CD4-positive, alpha-beta memory T cell (primary cell): Measurements from ENCODE around the gene ITGB1BP1. TPM values are rescaled to one million over a fixed set of nuclear protein-coding genes. Genes with fewer than 3 reads are reported as not detected.
"Not testable (repeated sequence)": the region's sequence is repeated elsewhere in the genome, so short reads cannot be mapped to it uniquely, and the experiment has no call there.

Experiments used
- CTCF ChIA-PET: fragments of 350-600 bp; sonication (Branson Sonifier 250); formaldehyde crosslinking; loops from one replicate; lab custom pipeline; 2021; ENCODE audit warnings: inconsistent platforms; ENCODE audit not compliant: partially characterized antibody; lab: Charles Lee
- POLR2A ChIA-PET: fragments of 350-600 bp; sonication (Branson Sonifier 250); formaldehyde crosslinking; loops from one replicate; lab custom pipeline; 2021; ENCODE audit not compliant: partially characterized antibody; lab: Charles Lee
- DNase-seq, 5 donors: peaks; one replicate each; pipeline versions ENCODE4 v3.0.0 to v3.0.0-alpha.2; 2020 to 2022; ENCODE audit warnings: mixed read lengths in 1 of 5
- H3K27ac ChIP-seq: one replicate; pipeline ENCODE4 v1.7.0; 2013; ENCODE audit warnings: low read depth, low read length
- H3K27me3 ChIP-seq: 2 replicates; pipeline ENCODE4 v1.7.0; 2013; ENCODE audit warnings: mild to moderate bottlenecking, low read length, moderate library complexity; ENCODE audit not compliant: insufficient read depth
- H3K36me3 ChIP-seq: 2 replicates; pipeline ENCODE4 v1.7.0; 2013; ENCODE audit warnings: mild to moderate bottlenecking, low read length, moderate library complexity; ENCODE audit not compliant: insufficient read depth
- H3K4me1 ChIP-seq: 2 replicates; pipeline ENCODE4 v1.7.0; 2013; ENCODE audit warnings: mild to moderate bottlenecking, low read length, moderate library complexity; ENCODE audit not compliant: insufficient read depth
- H3K4me3 ChIP-seq, 2 donors: one replicate each; pipeline ENCODE4 v1.7.0; 2013; ENCODE audit warnings: low read length in 2 of 2, mild to moderate bottlenecking in 1 of 2
- H3K9me3 ChIP-seq, 2 donors: one replicate each; pipeline ENCODE4 v1.7.0; 2013; ENCODE audit warnings: low read length in 2 of 2, control low read depth in 1 of 2; ENCODE audit not compliant: control insufficient read depth in 1 of 2
- H3K27ac Mint-ChIP-seq, 7 donors: one replicate each; pipeline ENCODE4 v1.8.0; 2020 to 2021; ENCODE audit warnings: mixed read lengths in 7 of 7, mild to moderate bottlenecking in 6 of 7, inconsistent platforms in 3 of 7, moderate library complexity in 3 of 7
- H3K27me3 Mint-ChIP-seq, 2 donors: one replicate each; pipeline ENCODE4 v1.8.0; 2020 to 2021; ENCODE audit warnings: mixed read lengths in 2 of 2
- H3K36me3 Mint-ChIP-seq, 2 donors: one replicate each; pipeline ENCODE4 v1.8.0; 2020 to 2021; ENCODE audit warnings: mixed read lengths in 2 of 2, inconsistent platforms in 1 of 2, mild to moderate bottlenecking in 1 of 2
- H3K4me1 Mint-ChIP-seq, 4 donors: one replicate each; pipeline ENCODE4 v1.8.0; 2020 to 2021; ENCODE audit warnings: mixed read lengths in 4 of 4, mild to moderate bottlenecking in 1 of 4
- H3K4me3 Mint-ChIP-seq, 8 donors: one replicate each; pipeline ENCODE4 v1.8.0; 2020 to 2021; ENCODE audit warnings: mixed read lengths in 8 of 8, mild to moderate bottlenecking in 7 of 8, moderate library complexity in 6 of 8, inconsistent platforms in 3 of 8
- H3K9me3 Mint-ChIP-seq, 8 donors: one replicate each; pipeline ENCODE4 v1.8.0; 2020 to 2021; ENCODE audit warnings: mixed read lengths in 8 of 8, mild to moderate bottlenecking in 5 of 8, inconsistent platforms in 3 of 8, moderate library complexity in 1 of 8
- intact Hi-C: fragments of 100-400 bp; cut with micrococcal nuclease; formaldehyde crosslinking; loops from one replicate; pipeline ENCODE4 v1.15.1; 2023
- polyA plus RNA-seq, 2 donors: library from polyadenylated mRNA; unstranded; fragments of 300-500 nt; fragmentation: Illumina TruSeq; gene quantifications; one replicate each; pipeline ENCODE4 v1.2.3, GENCODE V29; 2021
- total RNA-seq, 2 experiments: library from RNA; stranded (reverse); gene quantifications; one replicate each; pipeline ENCODE4 v1.2.3, GENCODE V29; 2021

ITGB1BP1 gene
- total and polyA plus RNA-seq, 4 experiments from 2014 or later, result 55.1 to 161 (median 90.0) TPM

GRCh38 chr2:9401059-9401547 is 22.2 kb downstream of the ITGB1BP1 start:
- intact Hi-C loops, result no loop called here
- Mint-ChIP-seq H3K27ac (peak overlapping the region in 4 of 7 donors; percentile 18 to 85 (median 33)), H3K36me3 (peaks cover 2 to 6% of the 10 kb centered on the region in 2 donors), H3K4me3 (no peak overlapping the region), H3K4me1 (peaks cover 3 to 11% (median 7%) of the 10 kb centered on the region in 4 donors), H3K9me3 (no peaks in the 10 kb centered on the region), H3K27me3 (no peaks in the 10 kb centered on the region)
- no peak for DNase-seq
- H3K4me1 ChIP-seq, result no peaks in the 10 kb centered on the region
- H3K27me3 ChIP-seq, result no peaks in the 10 kb centered on the region
- H3K9me3 ChIP-seq, result no peaks in the 10 kb centered on the region
- H3K27ac ChIP-seq, result no peak overlapping the region
- POLR2A ChIA-PET, result no interaction called here
- no peak overlapping the region for H3K4me3 ChIP-seq
- H3K36me3 ChIP-seq, result no peaks in the 10 kb centered on the region
- CTCF ChIA-PET, result no interaction called here

DNA sequence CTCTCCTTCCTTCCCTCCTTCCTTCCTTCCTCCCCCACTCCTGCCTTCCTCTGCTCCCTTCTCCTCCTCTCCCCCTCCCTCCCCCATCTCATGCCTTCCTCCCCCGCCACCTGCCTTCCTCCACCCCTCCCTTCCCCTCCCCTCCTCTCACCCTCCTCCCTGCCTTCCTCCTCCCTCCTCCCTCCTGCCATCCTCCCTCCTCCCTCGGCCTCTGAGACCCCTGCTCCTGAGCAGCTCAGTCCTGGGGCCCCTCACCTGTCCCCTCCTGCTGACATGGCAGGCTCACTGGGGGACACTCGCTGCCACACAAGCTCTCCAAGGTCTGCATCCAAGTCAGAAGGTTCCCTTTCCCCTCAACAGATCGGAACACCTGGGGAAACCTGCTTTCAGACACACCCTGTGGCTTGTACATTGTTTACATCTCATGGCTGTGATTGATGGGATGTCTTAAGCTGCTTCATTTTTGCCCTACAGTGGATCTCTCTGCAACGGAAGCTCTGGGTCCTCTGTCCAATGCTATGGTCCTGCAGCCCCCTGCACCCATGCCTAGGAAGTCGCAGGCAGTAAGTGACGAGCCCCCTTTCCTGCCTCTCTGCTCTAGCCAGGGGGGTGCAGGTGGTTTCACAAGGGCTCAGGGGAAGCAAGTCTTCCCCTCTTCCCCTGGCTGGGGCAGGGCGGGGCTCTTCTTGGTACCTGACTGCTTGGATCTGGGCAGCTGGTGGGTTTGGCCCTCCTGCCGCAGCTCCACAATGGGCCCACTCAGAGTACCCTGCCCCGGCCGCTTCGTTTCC is 22.9 kb downstream of the ITGB1BP1 start:
- ChIA-PET CTCF (no interaction called here), POLR2A (no interaction called here)
- H3K4me1 Mint-ChIP-seq, result peaks cover 3 to 11% (median 7%) of the 10 kb centered on the region in 4 donors
- peak overlapping the region in 2 of 7 donors; percentile 29 to 79 for H3K27ac Mint-ChIP-seq
- no peaks in the 10 kb centered on the region for H3K27me3 Mint-ChIP-seq
- intact Hi-C loops, result no loop called here
- no peaks in the 10 kb centered on the region for H3K36me3 ChIP-seq
- H3K36me3 Mint-ChIP-seq, result peaks cover 2 to 6% of the 10 kb centered on the region in 2 donors
- H3K9me3 Mint-ChIP-seq, result no peaks in the 10 kb centered on the region
- no peak overlapping the region for H3K4me3 ChIP-seq
- H3K27ac ChIP-seq, result no peak overlapping the region
- H3K4me1 ChIP-seq, result no peaks in the 10 kb centered on the region
- H3K4me3 Mint-ChIP-seq, result no peak overlapping the region
- no peaks in the 10 kb centered on the region for H3K9me3 ChIP-seq
- H3K27me3 ChIP-seq, result no peaks in the 10 kb centered on the region
- no peak for DNase-seq

DNA sequence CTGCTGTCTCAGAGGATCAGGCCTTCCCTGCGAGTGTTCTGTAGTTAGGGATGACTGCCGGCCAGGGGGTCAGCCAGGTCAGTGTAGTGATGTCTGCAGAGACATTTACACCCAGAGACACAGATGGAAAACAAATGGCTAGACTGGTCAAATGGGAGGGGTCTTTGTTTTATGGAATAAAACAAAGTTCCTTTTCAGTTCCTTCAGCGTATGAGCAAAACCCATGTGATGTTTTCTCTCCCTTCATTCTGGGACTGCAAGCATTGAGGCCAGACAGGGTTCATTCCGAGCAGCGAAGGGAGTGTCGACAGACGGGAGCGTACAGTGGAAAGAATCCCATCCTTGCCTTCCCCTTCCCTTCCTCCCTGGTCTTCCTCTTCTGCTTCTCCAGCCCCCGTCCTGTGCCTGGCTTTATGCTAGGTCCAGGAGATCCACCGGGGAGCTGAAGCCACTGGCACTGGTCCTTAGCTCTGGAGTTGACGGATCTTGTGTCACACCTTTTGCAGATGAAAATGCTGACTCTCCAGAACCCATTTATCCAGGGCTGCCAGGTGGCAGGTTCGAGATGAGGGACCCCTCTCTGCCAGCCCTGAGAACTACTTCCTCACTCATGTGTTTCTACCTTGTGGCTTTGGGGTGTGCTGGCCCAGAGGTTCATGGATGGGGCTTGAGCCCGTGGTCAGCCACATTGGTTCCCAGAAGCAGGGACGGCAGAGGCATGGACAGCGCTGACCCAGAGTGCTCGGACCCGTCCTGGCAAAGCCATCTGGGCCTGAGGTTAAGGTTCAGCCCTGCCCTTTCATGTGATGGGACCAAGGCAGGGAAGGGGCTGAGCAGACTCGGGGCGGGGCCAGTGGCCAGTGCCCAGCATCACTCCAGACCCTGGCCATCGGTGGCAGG is 24.2 kb downstream of the ITGB1BP1 start:
- Mint-ChIP-seq H3K4me1 (peaks cover 3 to 11% (median 7%) of the 10 kb centered on the region in 4 donors), H3K36me3 (peaks cover 0 to 6% of the 10 kb centered on the region in 2 donors), H3K9me3 (no peaks in the 10 kb centered on the region), H3K27ac (peak overlapping the region in 1 of 7 donors; percentile 12), H3K27me3 (no peaks in the 10 kb centered on the region), H3K4me3 (no peak overlapping the region)
- intact Hi-C loops, result no loop called here
- DNase-seq, result no peak
- H3K36me3 ChIP-seq, result no peaks in the 10 kb centered on the region
- ChIA-PET CTCF (no interaction called here), POLR2A (no interaction called here)
- H3K27me3 ChIP-seq, result no peaks in the 10 kb centered on the region
- no peaks in the 10 kb centered on the region for H3K9me3 ChIP-seq
- H3K27ac ChIP-seq, result no peak overlapping the region
- H3K4me1 ChIP-seq, result no peaks in the 10 kb centered on the region
- H3K4me3 ChIP-seq, result no peak overlapping the region

DNA sequence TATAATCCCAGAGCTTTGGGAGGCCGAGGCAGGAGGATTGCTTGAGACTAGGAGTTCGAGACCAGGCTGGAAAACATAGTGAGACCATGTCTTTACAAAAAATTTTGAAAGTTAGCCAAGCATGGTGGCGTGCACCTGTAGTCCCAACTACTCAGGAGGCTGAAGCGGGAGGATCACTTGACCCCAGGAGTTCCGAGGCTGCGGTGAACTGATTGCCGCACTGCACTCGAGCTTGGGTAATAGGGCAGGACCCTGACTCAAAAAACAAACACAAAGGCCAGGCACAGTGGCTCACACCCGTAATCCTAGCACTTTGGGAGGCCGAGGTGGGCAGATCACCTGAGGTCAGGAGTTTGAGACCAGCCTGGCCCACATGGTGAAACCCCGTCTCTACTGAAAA is 25.1 kb downstream of the ITGB1BP1 start:
- H3K9me3 ChIP-seq, H3K4me3 Mint-ChIP-seq, H3K36me3 Mint-ChIP-seq, CTCF ChIA-PET, intact Hi-C loops, DNase-seq, H3K4me3 ChIP-seq, H3K27me3 ChIP-seq, H3K9me3 Mint-ChIP-seq, H3K4me1 ChIP-seq, H3K27ac Mint-ChIP-seq, H3K27ac ChIP-seq, H3K27me3 Mint-ChIP-seq, POLR2A ChIA-PET, H3K36me3 ChIP-seq: not testable (repeated sequence)
- H3K4me1 Mint-ChIP-seq, result peaks cover 3 to 11% (median 7%) of the 10 kb centered on the region in 4 donors

- Histone ChIP-seq H3K36me3 (no peaks in the 10 kb centered on the region), H3K4me3 (no peak overlapping the region), H3K27me3 (no peaks in the 10 kb centered on the region), H3K4me1 (no peaks in the 10 kb centered on the region), H3K27ac (no peak overlapping the region), H3K9me3 (no peaks in the 10 kb centered on the region)
- intact Hi-C loops, result no loop called here
- H3K36me3 Mint-ChIP-seq, result no peaks in the 10 kb centered on the region
- no peak overlapping the region for H3K27ac Mint-ChIP-seq
- ChIA-PET CTCF (no interaction called here), POLR2A (no interaction called here)
- no peaks in the 10 kb centered on the region for H3K27me3 Mint-ChIP-seq
- peaks cover 3 to 11% (median 7%) of the 10 kb centered on the region in 4 donors for H3K4me1 Mint-ChIP-seq
- no peak overlapping the region for H3K4me3 Mint-ChIP-seq
- no peak for DNase-seq
- H3K9me3 Mint-ChIP-seq, result no peaks in the 10 kb centered on the region
Measured at GRCh38 chr2:9397201-9397600, 26.1 kb downstream of the ITGB1BP1 start.

DNA sequence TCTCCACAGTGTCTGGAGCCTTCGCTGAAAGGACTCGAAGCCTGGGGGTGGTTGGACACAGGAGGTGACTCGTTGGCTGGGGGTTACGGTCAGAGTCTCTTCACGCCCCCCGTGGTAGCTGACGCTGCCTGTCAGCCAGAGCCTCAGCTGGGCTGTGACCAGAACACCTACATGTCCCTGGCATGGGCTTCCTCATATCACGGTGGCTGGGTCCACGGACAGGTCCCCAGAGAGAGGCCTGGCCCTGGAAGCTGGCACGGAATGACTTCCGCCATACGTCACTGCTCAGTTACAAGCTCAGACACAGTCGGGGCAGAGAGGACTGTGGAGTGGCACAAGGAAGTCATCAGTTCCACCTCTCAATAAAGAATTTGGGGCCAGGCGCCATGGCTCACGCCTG is 28.5 kb downstream of the ITGB1BP1 start:
- Mint-ChIP-seq H3K27ac (no peak overlapping the region), H3K4me1 (no peaks in the 10 kb centered on the region), H3K27me3 (no peaks in the 10 kb centered on the region), H3K9me3 (no peaks in the 10 kb centered on the region), H3K36me3 (no peaks in the 10 kb centered on the region), H3K4me3 (no peak overlapping the region)
- intact Hi-C loops, result no loop called here
- no peaks in the 10 kb centered on the region for H3K9me3 ChIP-seq
- no peaks in the 10 kb centered on the region for H3K36me3 ChIP-seq
- H3K27me3 ChIP-seq, result no peaks in the 10 kb centered on the region
- ChIA-PET CTCF (no interaction called here), POLR2A (no interaction called here)
- H3K27ac ChIP-seq, result no peak overlapping the region
- H3K4me3 ChIP-seq, result no peak overlapping the region
- DNase-seq, result no peak
- H3K4me1 ChIP-seq, result no peaks in the 10 kb centered on the region
